Mucosa of rectum (tissue), 2 donors: ENCODE results near the gene CXCL12.

ENCODE experiments used
- H3K27ac ChIP-seq, 2 donors: one replicate each; pipeline ENCODE4 v1.7.0; 2013; ENCODE audit warnings: inconsistent platforms in 2 of 2, low read depth in 2 of 2, low read length in 2 of 2
- H3K27me3 ChIP-seq, 2 donors: one replicate each; pipeline ENCODE4 v1.7.0; 2013; ENCODE audit warnings: low read length in 2 of 2; ENCODE audit not compliant: control insufficient read depth in 2 of 2, insufficient read depth in 2 of 2
- H3K36me3 ChIP-seq, 2 donors: one replicate each; pipeline ENCODE4 v1.7.0; 2013; ENCODE audit warnings: low read length in 2 of 2; ENCODE audit not compliant: control insufficient read depth in 2 of 2, insufficient read depth in 2 of 2
- H3K4me1 ChIP-seq, 2 donors: one replicate each; pipeline ENCODE4 v1.7.0; 2013; ENCODE audit warnings: low read length in 2 of 2, mild to moderate bottlenecking in 1 of 2; ENCODE audit not compliant: control insufficient read depth in 2 of 2, insufficient read depth in 2 of 2
- H3K4me3 ChIP-seq, 2 donors: one replicate each; pipeline ENCODE4 v1.7.0; 2013; ENCODE audit warnings: low read length in 2 of 2
- H3K9ac ChIP-seq, 2 donors: one replicate each; pipeline ENCODE4 v1.7.0; 2013; ENCODE audit warnings: low read length in 2 of 2, low read depth in 1 of 2, mild to moderate bottlenecking in 1 of 2
- H3K9me3 ChIP-seq, 2 donors: one replicate each; pipeline ENCODE4 v1.7.0; 2013; ENCODE audit warnings: low read length in 2 of 2; ENCODE audit not compliant: control insufficient read depth in 2 of 2
- donor health status: healthy.
- donor health status: Normal muscosa, but diverticular disease.

Gene CXCL12

GRCh38 chr10:44385026-44385695 is at the start of gene CXCL12:
Gene CXCL12 (minus strand): TSS chr10:44385097. CDS start chr10:44385005, 92 bp downstream.
- H3K36me3 ChIP-seq, result no peaks in the 10 kb centered on the region
- no peaks in the 10 kb centered on the region for H3K9me3 ChIP-seq
- peak within 1 kb of the TSS; percentile 13 to 56 for H3K27ac ChIP-seq
- H3K9ac ChIP-seq, result peak within 1 kb of the TSS in 1 of 2 donors; percentile 54
- peaks cover 0 to 2% of the 10 kb centered on the region in 2 donors for H3K4me1 ChIP-seq
- H3K4me3 ChIP-seq, result peak within 1 kb of the TSS; percentile 66 to 67
- H3K27me3 ChIP-seq, result peaks cover 5 to 10% of the 10 kb centered on the region in 2 donors

GRCh38 chr10:44427479-44427878 is 42.6 kb upstream of the CXCL12 start:
- H3K4me3 ChIP-seq, result no peak overlapping the region
- no peak overlapping the region for H3K27ac ChIP-seq
- H3K4me1 ChIP-seq, result no peaks in the 10 kb centered on the region
- H3K9ac ChIP-seq, result no peak overlapping the region
- H3K36me3 ChIP-seq, result no peaks in the 10 kb centered on the region
- no peaks in the 10 kb centered on the region for H3K27me3 ChIP-seq
- H3K9me3 ChIP-seq, result no peaks in the 10 kb centered on the region

GRCh38 chr10:44427037-44427436 is 42.1 kb upstream of the CXCL12 start:
- no peak overlapping the region for H3K27ac ChIP-seq
- no peak overlapping the region for H3K4me3 ChIP-seq
- H3K9ac ChIP-seq, result no peak overlapping the region
- H3K4me1 ChIP-seq, result no peaks in the 10 kb centered on the region
- H3K9me3 ChIP-seq, result no peaks in the 10 kb centered on the region
- H3K27me3 ChIP-seq, result no peaks in the 10 kb centered on the region
- no peaks in the 10 kb centered on the region for H3K36me3 ChIP-seq

GRCh38 chr10:44426247-44427034 is 41.5 kb upstream of the CXCL12 start:
- H3K4me1 ChIP-seq, result no peaks in the 10 kb centered on the region
- no peaks in the 10 kb centered on the region for H3K36me3 ChIP-seq

GRCh38 chr10:44425466-44425865 is 40.6 kb upstream of the CXCL12 start:
- no peak overlapping the region for H3K27ac ChIP-seq
- no peaks in the 10 kb centered on the region for H3K27me3 ChIP-seq
- H3K4me1 ChIP-seq, result no peaks in the 10 kb centered on the region
- no peak overlapping the region for H3K4me3 ChIP-seq
- no peaks in the 10 kb centered on the region for H3K36me3 ChIP-seq
- no peak overlapping the region for H3K9ac ChIP-seq
- H3K9me3 ChIP-seq, result no peaks in the 10 kb centered on the region

More at GRCh38 chr10:44426247-44427034, 41.5 kb upstream of the CXCL12 start:
- H3K4me3 ChIP-seq, result no peak overlapping the region
- no peak overlapping the region for H3K27ac ChIP-seq
- H3K9ac ChIP-seq, result no peak overlapping the region
- H3K27me3 ChIP-seq, result no peaks in the 10 kb centered on the region
- H3K9me3 ChIP-seq, result no peaks in the 10 kb centered on the region

GRCh38 chr10:44424957-44425356 is 40.1 kb upstream of the CXCL12 start:
- H3K36me3 ChIP-seq, result no peaks in the 10 kb centered on the region
- H3K27me3 ChIP-seq, result no peaks in the 10 kb centered on the region
- no peaks in the 10 kb centered on the region for H3K9me3 ChIP-seq
- H3K27ac ChIP-seq, result no peak overlapping the region
- no peak overlapping the region for H3K9ac ChIP-seq
- no peak overlapping the region for H3K4me3 ChIP-seq
- H3K4me1 ChIP-seq, result no peaks in the 10 kb centered on the region

- Histone ChIP-seq H3K9me3 (no peaks in the 10 kb centered on the region), H3K27ac (no peak overlapping the region), H3K4me1 (no peaks in the 10 kb centered on the region), H3K4me3 (no peak overlapping the region), H3K36me3 (no peaks in the 10 kb centered on the region), H3K9ac (no peak overlapping the region), H3K27me3 (no peaks in the 10 kb centered on the region)
These were observed 39.4 kb upstream of the CXCL12 start for GRCh38 chr10:44424298-44424697.

GRCh38 chr10:44422570-44423101 is 37.7 kb upstream of the CXCL12 start:
- H3K27ac ChIP-seq, result no peak overlapping the region
- H3K9me3 ChIP-seq, result no peaks in the 10 kb centered on the region
- no peaks in the 10 kb centered on the region for H3K27me3 ChIP-seq
- H3K9ac ChIP-seq, result no peak overlapping the region
- H3K36me3 ChIP-seq, result no peaks in the 10 kb centered on the region
- H3K4me1 ChIP-seq, result no peaks in the 10 kb centered on the region
- H3K4me3 ChIP-seq, result no peak overlapping the region

- no peak overlapping the region for H3K4me3 ChIP-seq
- peaks cover 0 to under 1% of the 10 kb centered on the region in 2 donors for H3K4me1 ChIP-seq
- no peak overlapping the region for H3K27ac ChIP-seq
- H3K9ac ChIP-seq, result no peak overlapping the region
- no peaks in the 10 kb centered on the region for H3K27me3 ChIP-seq
- H3K36me3 ChIP-seq, result no peaks in the 10 kb centered on the region
- H3K9me3 ChIP-seq, result no peaks in the 10 kb centered on the region
These were observed 37.3 kb upstream of the CXCL12 start for GRCh38 chr10:44422153-44422552.
